Measurements from ENCODE around the gene ANKRD35. TPM values are rescaled to one million over a fixed set of nuclear protein-coding genes. Genes with fewer than 3 reads are reported as not detected.
"Not testable (repeated sequence)": the region's sequence is repeated elsewhere in the genome, so short reads cannot be mapped to it uniquely, and the experiment has no call there.

The ANKRD35 gene
- total RNA-seq, 4 donors from 2014 or later = 0.58 to 3.8 (median 1.7) TPM

DNA sequence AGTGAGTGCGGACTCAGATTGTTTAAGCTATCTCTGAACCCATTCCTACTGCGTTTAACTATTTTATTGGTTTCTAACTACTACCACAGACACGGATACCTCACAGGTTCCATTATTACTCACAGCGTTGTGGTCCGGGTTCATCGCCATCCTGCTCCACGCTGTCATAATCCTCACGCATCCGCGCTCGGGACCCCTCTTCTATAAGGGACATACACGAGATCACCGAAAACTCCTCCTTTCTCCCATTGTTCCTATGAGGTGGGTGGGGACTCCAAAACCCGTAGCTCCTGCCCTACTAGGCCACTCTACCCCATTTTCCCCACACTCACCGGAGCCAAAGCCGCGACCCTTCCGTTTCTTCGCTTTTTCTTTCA is 41.0 kb upstream of the ANKRD35 start:
- Histone ChIP-seq H3K9me3 (no peaks in the 10 kb centered on the region), H3K27me3 (no peaks in the 10 kb centered on the region), H3K4me3 (replicated peaks in 1 of 3) (peak overlapping the region; percentile 32 to 82 (median 40)), H3K27ac (peak overlapping the region; percentile 93 to 96 (median 94)), H3K36me3 (peaks cover 0 to 8% of the 10 kb centered on the region in 2 donors), H3K4me1 (peaks cover 5 to 16% of the 10 kb centered on the region in 2 donors)
- TF ChIP-seq, protein P1, sequence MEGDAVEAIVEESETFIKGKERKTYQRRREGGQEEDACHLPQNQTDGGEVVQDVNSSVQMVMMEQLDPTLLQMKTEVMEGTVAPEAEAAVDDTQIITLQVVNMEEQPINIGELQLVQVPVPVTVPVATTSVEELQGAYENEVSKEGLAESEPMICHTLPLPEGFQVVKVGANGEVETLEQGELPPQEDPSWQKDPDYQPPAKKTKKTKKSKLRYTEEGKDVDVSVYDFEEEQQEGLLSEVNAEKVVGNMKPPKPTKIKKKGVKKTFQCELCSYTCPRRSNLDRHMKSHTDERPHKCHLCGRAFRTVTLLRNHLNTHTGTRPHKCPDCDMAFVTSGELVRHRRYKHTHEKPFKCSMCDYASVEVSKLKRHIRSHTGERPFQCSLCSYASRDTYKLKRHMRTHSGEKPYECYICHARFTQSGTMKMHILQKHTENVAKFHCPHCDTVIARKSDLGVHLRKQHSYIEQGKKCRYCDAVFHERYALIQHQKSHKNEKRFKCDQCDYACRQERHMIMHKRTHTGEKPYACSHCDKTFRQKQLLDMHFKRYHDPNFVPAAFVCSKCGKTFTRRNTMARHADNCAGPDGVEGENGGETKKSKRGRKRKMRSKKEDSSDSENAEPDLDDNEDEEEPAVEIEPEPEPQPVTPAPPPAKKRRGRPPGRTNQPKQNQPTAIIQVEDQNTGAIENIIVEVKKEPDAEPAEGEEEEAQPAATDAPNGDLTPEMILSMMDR (IDR thresholded peaks at IDR 0.05) = no peak
- no peak for TF ChIP-seq POLR2A (IDR thresholded peaks at IDR 0.05)
- intact Hi-C loops (cut with DNase I) = no loop called here
- 6 to 7% methylated on average over 19 of the region's 19 CpGs for WGBS, 2 donors
- no peak for DNase-seq

DNA sequence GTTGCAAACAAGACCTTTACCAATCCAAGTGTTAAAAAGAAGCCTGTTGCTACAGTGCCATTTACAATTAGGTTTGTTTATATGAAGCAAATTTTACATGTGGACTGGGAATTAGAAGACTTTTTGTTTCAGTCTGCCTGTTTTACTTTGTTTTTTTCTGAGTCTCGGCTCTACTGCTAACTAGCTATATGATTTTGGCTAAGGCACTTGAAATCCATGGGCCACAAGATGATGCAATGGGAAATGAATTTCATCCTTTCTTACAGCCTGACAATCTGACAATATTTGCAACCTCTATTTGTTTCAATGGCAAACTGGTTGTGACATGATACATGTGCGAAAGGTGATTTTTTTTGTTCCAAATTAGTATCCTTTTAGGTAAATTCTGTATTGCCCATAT is 36.6 kb upstream of the ANKRD35 start:
- no peaks in the 10 kb centered on the region for H3K9me3 ChIP-seq
- intact Hi-C loops (cut with DNase I) = no loop called here
- H3K27ac ChIP-seq = no peak overlapping the region
- H3K36me3 ChIP-seq = peaks cover 0 to 8% of the 10 kb centered on the region in 2 donors
- 86 to 89% methylated on average over 2 of the region's 2 CpGs for WGBS, 2 donors
- peaks cover 13 to 23% of the 10 kb centered on the region in 2 donors for H3K4me1 ChIP-seq
- H3K27me3 ChIP-seq = no peaks in the 10 kb centered on the region
- TF ChIP-seq POLR2A (IDR thresholded peaks at IDR 0.05) = no peak
- TF ChIP-seq, protein P1 (IDR thresholded peaks at IDR 0.05) = no peak
- H3K4me3 ChIP-seq (replicated peaks in 1 of 3) = no peak overlapping the region
- no peak for DNase-seq

- H3K27me3 ChIP-seq; DNase-seq; H3K4me3 ChIP-seq (replicated peaks in 1 of 3); intact Hi-C loops (cut with DNase I); H3K9me3 ChIP-seq; H3K27ac ChIP-seq: not testable (repeated sequence)
- peaks cover 0 to 11% of the 10 kb centered on the region in 2 donors for H3K36me3 ChIP-seq
- WGBS, 2 donors = 91 to 94% methylated on average over 2 to 4 of the region's 4 CpGs
- peaks cover 17 to 19% of the 10 kb centered on the region in 2 donors for H3K4me1 ChIP-seq
These were observed 34.6 kb upstream of the ANKRD35 start for GRCh38 chr1:145920297-145920696.

DNA sequence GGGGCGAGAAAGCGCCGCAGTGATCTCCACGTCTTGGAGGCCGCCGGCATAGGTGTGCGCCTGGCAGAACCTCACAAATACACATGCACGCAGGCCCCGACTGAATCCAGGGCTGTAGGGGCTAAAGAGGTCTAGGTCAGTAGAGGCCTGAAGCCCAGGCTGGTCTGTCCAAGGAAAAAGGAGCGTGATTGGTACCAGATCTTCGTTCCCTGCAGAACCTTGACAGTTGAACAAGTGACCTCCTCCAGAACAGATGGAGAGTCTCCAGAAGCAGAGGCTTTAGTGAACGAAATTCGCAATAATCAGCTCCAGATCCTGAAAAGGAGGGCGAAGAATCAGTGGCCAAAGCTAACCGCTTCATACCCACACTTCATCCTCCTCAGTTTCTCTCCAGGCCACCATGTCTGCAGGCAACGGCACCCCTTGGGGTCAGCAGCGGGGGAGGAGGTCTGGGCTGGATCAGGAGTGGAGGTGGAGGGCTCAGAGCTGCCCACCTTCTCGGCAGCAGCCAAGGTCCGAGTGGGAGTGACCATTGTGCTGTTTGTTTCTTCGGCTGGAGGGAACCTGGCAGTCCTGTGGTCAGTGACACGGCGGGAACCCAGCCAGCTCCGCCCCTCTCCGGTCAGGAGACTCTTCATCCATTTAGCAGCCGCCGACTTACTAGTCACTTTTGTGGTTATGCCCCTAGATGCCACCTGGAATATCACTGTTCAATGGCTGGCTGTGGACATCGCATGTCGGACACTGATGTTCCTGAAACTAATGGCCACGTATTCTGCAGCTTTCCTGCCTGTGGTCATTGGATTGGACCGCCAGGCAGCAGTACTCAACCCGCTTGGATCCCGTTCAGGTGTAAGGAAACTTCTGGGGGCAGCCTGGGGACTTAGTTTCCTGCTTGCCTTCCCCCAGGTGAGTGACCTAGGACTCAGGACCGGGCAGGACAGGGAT is 33.6 kb upstream of the ANKRD35 start:
- Histone ChIP-seq H3K27me3 (no peaks in the 10 kb centered on the region), H3K36me3 (peaks cover 0 to 11% of the 10 kb centered on the region in 2 donors), H3K27ac (peak overlapping the region; percentile 48 to 96 (median 94)), H3K4me3 (replicated peaks in 1 of 3) (peak overlapping the region; percentile 33 to 88 (median 80)), H3K4me1 (peaks cover 17 to 19% of the 10 kb centered on the region in 2 donors), H3K9me3 (no peaks in the 10 kb centered on the region)
- TF ChIP-seq, protein P1 (IDR thresholded peaks at IDR 0.05) = peak in 2 of 6 experiments; percentile 10 to 26
- TF ChIP-seq POLR2A (IDR thresholded peaks at IDR 0.05) = peak in 1 of 2 donors; percentile 50
- DNase-seq = peak; percentile 81
- intact Hi-C loops (cut with DNase I) = loop anchor here (5.0 kb wide), 1 partner anchor 38 kb away; the partner anchor contains the start of gene LIX1L
- WGBS, 2 donors = 3 to 5% methylated on average over 22 to 32 of the region's 33 CpGs

- 0 to 2% methylated on average over 19 to 43 of the region's 51 CpGs for WGBS, 2 donors
- Histone ChIP-seq H3K27me3 (no peaks in the 10 kb centered on the region), H3K27ac (peak within 1 kb of the TSS; percentile 48 to 96 (median 94)), H3K4me3 (replicated peaks in 1 of 3) (peak within 1 kb of the TSS; percentile 33 to 88 (median 80)), H3K4me1 (peaks cover 17 to 19% of the 10 kb centered on the region in 2 donors), H3K9me3 (no peaks in the 10 kb centered on the region), H3K36me3 (peaks cover 0 to 11% of the 10 kb centered on the region in 2 donors)
- DNase-seq = peak; percentile 91 to 92
- TF ChIP-seq, protein P1 (IDR thresholded peaks at IDR 0.05) = no peak
- peak in 1 of 2 donors; percentile 66 for TF ChIP-seq POLR2A (IDR thresholded peaks at IDR 0.05)
- intact Hi-C loops (cut with DNase I) = loop anchor here (5.0 kb wide), 1 partner anchor 39 kb away; the partner anchor contains the start of gene LIX1L
These were observed 32.7 kb upstream of the ANKRD35 start, which contains the start of gene PEX11B for GRCh38 chr1:145918144-145918991. TSS of gene PEX11B (minus strand) at chr1:145918717. CDS start at chr1:145918688, 29 bp downstream.

Measured in thyroid gland (tissue), 4 donors.